Keratinocyte (primary cell): Measurements from ENCODE around the gene APBB2. TPM values are rescaled to one million over a fixed set of nuclear protein-coding genes. Genes with fewer than 3 reads are reported as not detected.

Experiments
- DNase-seq: peaks from one replicate; pipeline ENCODE4 v3.0.0-alpha.2; 2011; ENCODE audit warnings: low read depth, missing footprints, low spot score
- FAIRE-seq: peaks from 2 replicates; lab custom pipeline; 2011; peaks lifted over from hg19 to GRCh38; lab: Jason Lieb, UNC
- H2AFZ ChIP-seq: 2 replicates; pipeline ENCODE4 v1.6.0; 2012; ENCODE audit warnings: low read length, control low read depth, inconsistent platforms; ENCODE audit not compliant: control insufficient read depth
- H3K27ac ChIP-seq: 2 replicates; pipeline ENCODE4 v1.5.1; 2011; ENCODE audit warnings: low read length; ENCODE audit not compliant: control insufficient read depth, insufficient read depth
- H3K27me3 ChIP-seq: 3 replicates; pipeline ENCODE4 v1.6.0; 2011; ENCODE audit warnings: low read length; ENCODE audit not compliant: control insufficient read depth, insufficient read depth; ENCODE audit errors: extremely low read depth
- H3K36me3 ChIP-seq, 2 experiments: 2 replicates in 1 of 2; 3 replicates in 1 of 2; pipeline ENCODE4 v1.5.1; 2011; ENCODE audit warnings: low read length in 2 of 2, mild to moderate bottlenecking in 1 of 2; ENCODE audit not compliant: control insufficient read depth in 2 of 2, insufficient read depth in 2 of 2; ENCODE audit errors: extremely low read depth in 1 of 2
- H3K4me1 ChIP-seq: 3 replicates; pipeline ENCODE4 v1.5.1; 2011; ENCODE audit warnings: low read length; ENCODE audit not compliant: control insufficient read depth, insufficient read depth; ENCODE audit errors: extremely low read depth
- H3K4me2 ChIP-seq: 3 replicates; pipeline ENCODE4 v1.6.0; 2011; ENCODE audit warnings: low read depth, low read length; ENCODE audit not compliant: control insufficient read depth, insufficient read depth; ENCODE audit errors: extremely low read depth
- H3K4me3 ChIP-seq, 3 experiments: fragments of 200-600 bp in 1 of 3; sonication (generic) in 1 of 3; 2 replicates in 2 of 3; 3 replicates in 1 of 3; pipeline ENCODE4 v1.5.1; 2011 to 2016; ENCODE audit warnings: low read length in 3 of 3, mild to moderate bottlenecking in 3 of 3, control low read depth in 2 of 3, inconsistent platforms in 1 of 3, low read depth in 1 of 3, mixed read lengths in 1 of 3, mixed run types in 1 of 3, moderate library complexity in 1 of 3; ENCODE audit not compliant: control insufficient read depth in 2 of 3, insufficient read depth in 2 of 3; ENCODE audit errors: extremely low read depth in 1 of 3
- H3K79me2 ChIP-seq: 2 replicates; pipeline ENCODE4 v1.6.0; 2012; ENCODE audit warnings: low read length; ENCODE audit not compliant: control insufficient read depth, insufficient read depth
- H3K9ac ChIP-seq: 3 replicates; pipeline ENCODE4 v1.6.0; 2011; ENCODE audit warnings: low read length; ENCODE audit not compliant: control insufficient read depth, insufficient read depth; ENCODE audit errors: extremely low read depth
- H3K9me1 ChIP-seq: 3 replicates; pipeline ENCODE4 v1.6.0; 2011; ENCODE audit warnings: low read length; ENCODE audit not compliant: control insufficient read depth, insufficient read depth; ENCODE audit errors: extremely low read depth
- H3K9me3 ChIP-seq: 2 replicates; pipeline ENCODE4 v1.5.1; 2012; ENCODE audit warnings: low read depth, low read length; ENCODE audit not compliant: control insufficient read depth
- H4K20me1 ChIP-seq: 3 replicates; pipeline ENCODE4 v1.6.0; 2011; ENCODE audit warnings: low read length; ENCODE audit not compliant: control insufficient read depth, insufficient read depth; ENCODE audit errors: extremely low read depth
- EZH2 ChIP-seq: IDR thresholded peaks from one replicate; pipeline ENCODE4 v1.6.1; 2012; ENCODE audit warnings: inconsistent platforms, mild to moderate bottlenecking, low read length, moderate library complexity
- dilution Hi-C: fragments of 300-500 bp; cut with MboI; formaldehyde crosslinking; loops from one replicate; pipeline ENCODE4 v1.7.0; 2020; ENCODE audit warnings: low sequenced_read_pairs; ENCODE audit not compliant: extremely low pct_ligation_motif_present
- polyA plus RNA-seq, 5 experiments: library from polyadenylated mRNA; depleted of rRNA in 3 of 5; stranded (reverse) in 3 of 5; stranded (forward) in 1 of 5; unstranded in 1 of 5; fragments of >200 nt; gene quantifications; 1 replicate in 1 of 5; 2 replicates in 3 of 5; 3 replicates in 1 of 5; pipeline versions ENCODE4 v1.2.1 to v1.2.3, GENCODE V29; 2011 to 2012; ENCODE audit warnings: missing spikeins in 2 of 5, low read depth in 1 of 5, low replicate concordance in 1 of 5
- TF ChIP-seq, protein P1 (sequence below), 3 experiments: IDR thresholded peaks in 1 of 3; conservative IDR thresholded peaks in 1 of 3; optimal IDR thresholded peaks in 1 of 3; 2 replicates in 2 of 3; 3 replicates in 1 of 3; pipeline versions ENCODE3 to v1.5.1; 2011; ENCODE audit warnings: low read length in 3 of 3, mild to moderate bottlenecking in 3 of 3, moderate library complexity in 2 of 3, control low read depth in 1 of 3, inconsistent platforms in 1 of 3; ENCODE audit not compliant: insufficient read depth in 2 of 3; ENCODE audit errors: extremely low read depth in 1 of 3

APBB2 gene
- polyA plus RNA-seq, 1 donor (not counting 4 experiments of a cell fraction or from before 2014, with no cell fraction given), result 57.3 TPM

DNA sequence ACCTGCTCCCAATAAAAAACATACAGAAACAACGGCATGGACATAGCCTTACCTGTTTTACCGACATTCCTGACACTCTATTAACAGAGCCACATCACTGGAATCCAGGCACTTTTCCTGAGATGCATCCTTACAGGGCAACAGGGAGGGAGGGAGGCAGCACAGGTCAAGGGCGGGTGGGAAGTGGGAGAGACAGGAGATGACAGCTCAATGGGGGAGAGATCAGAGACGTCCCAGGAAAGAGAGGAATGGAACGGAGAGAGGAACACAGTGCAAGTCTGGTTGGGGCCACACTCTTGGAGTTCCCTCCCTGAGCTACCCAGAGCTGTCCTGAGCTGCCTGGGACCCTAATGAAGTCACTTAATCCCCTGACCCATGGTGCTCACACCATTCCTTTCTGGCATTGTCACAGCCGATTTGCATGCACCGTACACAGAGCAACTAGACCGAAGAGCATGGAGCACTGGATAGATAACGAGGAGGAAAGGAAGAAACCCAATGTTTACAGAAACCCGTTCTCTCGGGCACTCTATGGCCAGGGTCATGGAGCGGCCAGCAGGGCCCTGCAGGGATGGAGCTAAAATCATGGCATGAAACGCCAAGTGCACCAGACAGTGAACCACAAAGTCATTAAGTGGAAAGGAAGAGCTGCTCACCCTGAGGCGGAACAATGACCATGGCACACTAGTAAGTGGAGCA, 371.5 kb downstream of the APBB2 start:
- Histone ChIP-seq H3K36me3 (peaks cover 6 to 7% of the 10 kb centered on the region in 2 experiments), H3K27ac (no peak overlapping the region), H3K9ac (no peak overlapping the region), H3K27me3 (no peaks in the 10 kb centered on the region), H3K9me1 (no peaks in the 10 kb centered on the region), H3K4me2 (no peak overlapping the region), H3K9me3 (no peaks in the 10 kb centered on the region), H2AFZ (no peak overlapping the region), H3K4me1 (peaks cover 4% of the 10 kb centered on the region), H4K20me1 (no peaks in the 10 kb centered on the region), H3K4me3 (no peak overlapping the region), H3K79me2 (no peaks in the 10 kb centered on the region)
- DNase-seq (no peak), FAIRE-seq (no peak)
- TF ChIP-seq EZH2, result no peak
- TF ChIP-seq, protein P1, sequence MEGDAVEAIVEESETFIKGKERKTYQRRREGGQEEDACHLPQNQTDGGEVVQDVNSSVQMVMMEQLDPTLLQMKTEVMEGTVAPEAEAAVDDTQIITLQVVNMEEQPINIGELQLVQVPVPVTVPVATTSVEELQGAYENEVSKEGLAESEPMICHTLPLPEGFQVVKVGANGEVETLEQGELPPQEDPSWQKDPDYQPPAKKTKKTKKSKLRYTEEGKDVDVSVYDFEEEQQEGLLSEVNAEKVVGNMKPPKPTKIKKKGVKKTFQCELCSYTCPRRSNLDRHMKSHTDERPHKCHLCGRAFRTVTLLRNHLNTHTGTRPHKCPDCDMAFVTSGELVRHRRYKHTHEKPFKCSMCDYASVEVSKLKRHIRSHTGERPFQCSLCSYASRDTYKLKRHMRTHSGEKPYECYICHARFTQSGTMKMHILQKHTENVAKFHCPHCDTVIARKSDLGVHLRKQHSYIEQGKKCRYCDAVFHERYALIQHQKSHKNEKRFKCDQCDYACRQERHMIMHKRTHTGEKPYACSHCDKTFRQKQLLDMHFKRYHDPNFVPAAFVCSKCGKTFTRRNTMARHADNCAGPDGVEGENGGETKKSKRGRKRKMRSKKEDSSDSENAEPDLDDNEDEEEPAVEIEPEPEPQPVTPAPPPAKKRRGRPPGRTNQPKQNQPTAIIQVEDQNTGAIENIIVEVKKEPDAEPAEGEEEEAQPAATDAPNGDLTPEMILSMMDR (optimal IDR thresholded peaks at IDR 0.05 in 1 of 3, IDR thresholded peaks at IDR 0.05 in 1 of 3, conservative IDR thresholded peaks at IDR 0.05 in 1 of 3; ENCODE audit: extremely low read depth in 1 of 3, insufficient read depth in 2 of 3, low read length in 3 of 3), result no peak
- dilution Hi-C loops, result no loop called here

DNA sequence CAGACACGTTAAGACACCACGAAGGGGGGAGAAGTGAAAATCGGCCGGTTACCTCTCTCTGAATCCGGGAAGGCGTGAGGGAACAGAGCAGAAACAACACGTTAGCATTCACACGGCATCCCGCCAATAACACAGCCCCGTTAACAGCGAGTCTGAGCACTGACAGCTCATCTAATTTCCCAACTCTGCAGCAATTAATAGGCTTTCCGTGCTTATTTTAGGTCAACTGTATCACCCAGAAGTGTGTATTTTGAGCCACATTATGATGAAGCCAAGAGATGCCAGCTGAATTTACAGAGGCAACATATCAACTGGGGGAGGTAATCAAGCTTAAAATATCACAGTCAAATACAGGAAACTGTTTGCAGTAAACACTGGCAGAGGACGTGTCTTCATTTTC, 372.0 kb downstream of the APBB2 start:
- H2AFZ ChIP-seq, result no peak overlapping the region
- H3K36me3 ChIP-seq, result peaks cover 8 to 10% of the 10 kb centered on the region in 2 experiments
- no peaks in the 10 kb centered on the region for H3K9me3 ChIP-seq
- H4K20me1 ChIP-seq, result no peaks in the 10 kb centered on the region
- no peaks in the 10 kb centered on the region for H3K79me2 ChIP-seq
- no peak overlapping the region for H3K9ac ChIP-seq
- H3K27ac ChIP-seq, result no peak overlapping the region
- no peak overlapping the region for H3K4me2 ChIP-seq
- no peaks in the 10 kb centered on the region for H3K27me3 ChIP-seq
- TF ChIP-seq, protein P1 (optimal IDR thresholded peaks at IDR 0.05 in 1 of 3, IDR thresholded peaks at IDR 0.05 in 1 of 3, conservative IDR thresholded peaks at IDR 0.05 in 1 of 3; ENCODE audit: extremely low read depth in 1 of 3, insufficient read depth in 2 of 3, low read length in 3 of 3), result no peak
- TF ChIP-seq EZH2, result no peak
- FAIRE-seq, result no peak
- peaks cover 4% of the 10 kb centered on the region for H3K4me1 ChIP-seq
- DNase-seq, result no peak
- dilution Hi-C loops, result no loop called here
- no peak overlapping the region for H3K4me3 ChIP-seq
- no peaks in the 10 kb centered on the region for H3K9me1 ChIP-seq
